SK-N-SH treated with all-trans-retinoic acid at 6 μM for 48 hours (cell line): ENCODE measurements around the gene ALPP.
"Not testable (repeated sequence)": the region's sequence is repeated elsewhere in the genome, so short reads cannot be mapped to it uniquely, and the experiment has no call there.

ENCODE experiments used
- ATAC-seq: fragments of 200-7000 bp; cut with Tn5 transposase; 3 replicates; pipeline ENCODE4 v1.9.1; 2020; ENCODE audit warnings: mild to moderate bottlenecking, moderate library complexity
- ARNTL ChIP-seq: fragments of 450-650 bp; formaldehyde crosslinking; IDR thresholded peaks from 2 replicates; pipeline ENCODE4 v1.5.0; 2020; ENCODE audit warnings: low read depth, mild to moderate bottlenecking, moderate library complexity, borderline replicate concordance
- BACH2 ChIP-seq: fragments of 250-450 bp; sonication (Bioruptor Pico); IDR thresholded peaks from 2 replicates; pipeline ENCODE4 v1.9.0; 2021; ENCODE audit warnings: mild to moderate bottlenecking, borderline replicate concordance
- CSDC2 ChIP-seq: fragments of 250-450 bp; sonication (Bioruptor Pico); IDR thresholded peaks from 2 replicates; pipeline ENCODE4 v1.5.0; 2020; ENCODE audit warnings: mild to moderate bottlenecking, moderate library complexity
- ESRRG ChIP-seq: fragments of 250-450 bp; sonication (Bioruptor Pico); IDR thresholded peaks from 2 replicates; pipeline ENCODE4 v1.6.1; 2021; ENCODE audit warnings: mild to moderate bottlenecking
- GLIS3 ChIP-seq: fragments of 250-450 bp; sonication (Bioruptor Pico); IDR thresholded peaks from 2 replicates; pipeline ENCODE4 v1.5.0; 2020; ENCODE audit warnings: mild to moderate bottlenecking, moderate library complexity
- PATZ1 ChIP-seq: fragments of 250-450 bp; sonication (Bioruptor Pico); IDR thresholded peaks from 2 replicates; pipeline ENCODE4 v1.8.0; 2020; ENCODE audit warnings: mild to moderate bottlenecking, moderate library complexity, borderline replicate concordance
- POU6F1 ChIP-seq: fragments of 250-450 bp; sonication (Bioruptor Pico); IDR thresholded peaks from 2 replicates; pipeline ENCODE4 v1.8.0; 2021; ENCODE audit warnings: low read depth, mild to moderate bottlenecking, moderate library complexity, borderline replicate concordance
- PPARA ChIP-seq: fragments of 250-450 bp; sonication (Bioruptor Pico); IDR thresholded peaks from 2 replicates; pipeline ENCODE4 v1.5.0; 2020; ENCODE audit warnings: mild to moderate bottlenecking, borderline replicate concordance
- RARB ChIP-seq: fragments of 250-450 bp; sonication (Bioruptor Pico); IDR thresholded peaks from 2 replicates; pipeline ENCODE4 v1.8.0; 2021; ENCODE audit warnings: mild to moderate bottlenecking, moderate library complexity
- TCF4 ChIP-seq: fragments of 250-450 bp; sonication (Bioruptor Pico); IDR thresholded peaks from 2 replicates; pipeline ENCODE4 v1.8.0; 2021; ENCODE audit warnings: mild to moderate bottlenecking, moderate library complexity, borderline replicate concordance
- TOX ChIP-seq: fragments of 250-450 bp; sonication (Bioruptor Pico); IDR thresholded peaks from 2 replicates; pipeline ENCODE4 v1.8.0; 2021; ENCODE audit warnings: mild to moderate bottlenecking, moderate library complexity, borderline replicate concordance
- ZFP3 ChIP-seq: fragments of 250-450 bp; sonication (Bioruptor Pico); IDR thresholded peaks from 2 replicates; pipeline ENCODE4 v1.5.0; 2020; ENCODE audit warnings: mild to moderate bottlenecking, moderate library complexity
- ZFP30 ChIP-seq: fragments of 450-650 bp; formaldehyde crosslinking; IDR thresholded peaks from 2 replicates; pipeline ENCODE4 v1.5.0; 2022; ENCODE audit warnings: mild to moderate bottlenecking, moderate library complexity
- TF ChIP-seq, protein P1 (sequence below): fragments of 250-450 bp; sonication (Bioruptor Pico); IDR thresholded peaks from 2 replicates; pipeline ENCODE4 v1.5.1; 2021; ENCODE audit warnings: mild to moderate bottlenecking, moderate library complexity
- TF ChIP-seq, protein P2 (sequence below): fragments of 250-450 bp; sonication (Bioruptor Pico); IDR thresholded peaks from 2 replicates; pipeline ENCODE4 v1.5.0; 2020; ENCODE audit warnings: mild to moderate bottlenecking, moderate library complexity

ALPP gene

DNA sequence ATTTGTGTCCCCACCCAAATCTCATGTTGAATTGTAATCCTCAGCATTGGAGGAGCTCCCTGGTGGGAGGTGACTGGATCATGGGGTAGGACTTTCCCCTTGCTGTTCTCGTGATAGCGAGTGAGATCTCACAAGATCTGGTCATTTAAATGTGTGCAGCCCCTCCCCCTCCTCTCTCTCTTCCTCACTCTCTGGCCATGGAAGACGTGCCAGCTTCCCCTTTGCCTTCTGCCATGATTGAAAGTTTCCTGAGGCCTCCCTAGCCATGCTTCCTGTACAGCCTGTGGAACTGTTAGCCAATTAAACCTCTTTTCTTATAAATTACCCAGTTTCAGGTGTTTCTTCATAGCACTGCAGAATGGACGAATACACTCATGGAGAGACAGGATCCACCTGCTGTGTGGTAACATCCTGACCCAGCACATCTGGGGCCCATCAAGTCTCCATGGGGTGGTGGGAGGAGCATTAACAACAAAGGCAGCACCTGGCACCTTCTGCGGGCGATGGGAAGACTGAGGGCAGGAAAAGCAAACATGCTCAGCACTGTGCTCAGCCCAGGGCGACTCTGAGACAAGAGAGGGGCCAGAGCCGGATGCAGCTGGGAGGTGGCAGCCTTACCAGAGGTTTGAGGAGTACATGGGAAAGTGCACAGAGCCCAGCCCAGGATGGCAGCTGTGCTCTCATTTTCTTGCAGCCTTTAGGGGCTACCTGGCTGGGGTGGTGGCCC, 16.2 kb upstream of the ALPP start (continued):
- TF ChIP-seq, protein P1, sequence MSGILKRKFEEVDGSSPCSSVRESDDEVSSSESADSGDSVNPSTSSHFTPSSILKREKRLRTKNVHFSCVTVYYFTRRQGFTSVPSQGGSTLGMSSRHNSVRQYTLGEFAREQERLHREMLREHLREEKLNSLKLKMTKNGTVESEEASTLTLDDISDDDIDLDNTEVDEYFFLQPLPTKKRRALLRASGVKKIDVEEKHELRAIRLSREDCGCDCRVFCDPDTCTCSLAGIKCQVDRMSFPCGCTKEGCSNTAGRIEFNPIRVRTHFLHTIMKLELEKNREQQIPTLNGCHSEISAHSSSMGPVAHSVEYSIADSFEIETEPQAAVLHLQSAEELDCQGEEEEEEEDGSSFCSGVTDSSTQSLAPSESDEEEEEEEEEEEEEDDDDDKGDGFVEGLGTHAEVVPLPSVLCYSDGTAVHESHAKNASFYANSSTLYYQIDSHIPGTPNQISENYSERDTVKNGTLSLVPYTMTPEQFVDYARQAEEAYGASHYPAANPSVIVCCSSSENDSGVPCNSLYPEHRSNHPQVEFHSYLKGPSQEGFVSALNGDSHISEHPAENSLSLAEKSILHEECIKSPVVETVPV (CRISPR knock-in tag): no peak
- TF ChIP-seq PATZ1 (CRISPR knock-in tag) (no peak), RARB (no peak), ZFP30 (CRISPR knock-in tag) (no peak), BACH2 (no peak)

- not testable (repeated sequence) for ATAC-seq
Measured at GRCh38 chr2:232363064-232363783, 15.3 kb upstream of the ALPP start.

- no peak for ATAC-seq
- no peak for TF ChIP-seq PATZ1 (CRISPR knock-in tag)
- no peak for TF ChIP-seq ARNTL
- no peak for TF ChIP-seq ZFP3 (CRISPR knock-in tag)
- TF ChIP-seq ESRRG: no peak
Measured at GRCh38 chr2:232363784-232364615, 14.6 kb upstream of the ALPP start.

- not testable (repeated sequence) for ATAC-seq
Measured at GRCh38 chr2:232364806-232365594, 13.6 kb upstream of the ALPP start.

DNA sequence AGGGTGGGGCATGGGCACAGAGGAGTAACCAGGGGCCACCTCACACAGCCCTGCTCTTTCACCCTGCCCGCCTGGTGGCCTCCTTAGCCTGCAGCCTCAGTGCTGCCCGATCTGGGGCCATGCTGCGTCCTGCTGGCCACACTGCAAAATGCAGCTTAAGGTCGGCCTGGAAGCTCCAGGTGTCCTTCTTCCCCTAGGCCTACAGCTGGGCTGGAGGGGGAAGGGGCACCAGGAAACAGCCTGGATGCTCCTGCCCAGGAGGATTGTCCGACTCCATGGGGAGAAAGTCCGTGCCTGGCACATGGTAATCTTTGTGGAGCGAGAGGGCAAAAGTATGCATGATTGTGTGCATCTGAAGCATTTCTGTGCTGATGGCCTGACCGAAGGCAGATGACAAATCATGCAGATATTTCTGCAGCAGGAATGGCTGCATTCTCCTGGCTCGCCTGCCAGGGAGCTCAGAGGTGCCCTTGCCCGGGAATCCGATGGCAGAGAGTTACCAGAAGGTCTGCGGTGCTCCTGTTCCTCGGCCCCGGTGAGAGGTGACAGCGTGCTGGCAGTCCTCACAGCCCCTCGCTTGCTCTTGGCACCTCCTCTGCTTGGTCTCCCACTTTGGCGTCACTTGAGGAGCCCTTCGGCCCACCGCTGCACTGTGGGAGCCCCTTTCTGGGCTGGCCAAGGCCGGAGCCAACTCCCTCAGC, 12.8 kb upstream of the ALPP start:
- ATAC-seq: peak; percentile 95

More for the DNA sequence above, 12.8 kb upstream of the ALPP start:
- TF ChIP-seq POU6F1 (CRISPR knock-in tag) (no peak), RARB (no peak), CSDC2 (CRISPR knock-in tag) (no peak), ARNTL (no peak), PATZ1 (CRISPR knock-in tag) (no peak), TCF4 (no peak), ZFP30 (CRISPR knock-in tag) (no peak), GLIS3 (no peak), TOX (CRISPR knock-in tag) (no peak), ZFP3 (CRISPR knock-in tag) (no peak), PPARA (CRISPR knock-in tag) (no peak), BACH2 (no peak)
- TF ChIP-seq, protein P2, sequence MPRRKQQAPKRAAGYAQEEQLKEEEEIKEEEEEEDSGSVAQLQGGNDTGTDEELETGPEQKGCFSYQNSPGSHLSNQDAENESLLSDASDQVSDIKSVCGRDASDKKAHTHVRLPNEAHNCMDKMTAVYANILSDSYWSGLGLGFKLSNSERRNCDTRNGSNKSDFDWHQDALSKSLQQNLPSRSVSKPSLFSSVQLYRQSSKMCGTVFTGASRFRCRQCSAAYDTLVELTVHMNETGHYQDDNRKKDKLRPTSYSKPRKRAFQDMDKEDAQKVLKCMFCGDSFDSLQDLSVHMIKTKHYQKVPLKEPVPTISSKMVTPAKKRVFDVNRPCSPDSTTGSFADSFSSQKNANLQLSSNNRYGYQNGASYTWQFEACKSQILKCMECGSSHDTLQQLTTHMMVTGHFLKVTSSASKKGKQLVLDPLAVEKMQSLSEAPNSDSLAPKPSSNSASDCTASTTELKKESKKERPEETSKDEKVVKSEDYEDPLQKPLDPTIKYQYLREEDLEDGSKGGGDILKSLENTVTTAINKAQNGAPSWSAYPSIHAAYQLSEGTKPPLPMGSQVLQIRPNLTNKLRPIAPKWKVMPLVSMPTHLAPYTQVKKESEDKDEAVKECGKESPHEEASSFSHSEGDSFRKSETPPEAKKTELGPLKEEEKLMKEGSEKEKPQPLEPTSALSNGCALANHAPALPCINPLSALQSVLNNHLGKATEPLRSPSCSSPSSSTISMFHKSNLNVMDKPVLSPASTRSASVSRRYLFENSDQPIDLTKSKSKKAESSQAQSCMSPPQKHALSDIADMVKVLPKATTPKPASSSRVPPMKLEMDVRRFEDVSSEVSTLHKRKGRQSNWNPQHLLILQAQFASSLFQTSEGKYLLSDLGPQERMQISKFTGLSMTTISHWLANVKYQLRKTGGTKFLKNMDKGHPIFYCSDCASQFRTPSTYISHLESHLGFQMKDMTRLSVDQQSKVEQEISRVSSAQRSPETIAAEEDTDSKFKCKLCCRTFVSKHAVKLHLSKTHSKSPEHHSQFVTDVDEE (CRISPR knock-in tag): no peak
- TF ChIP-seq, all 23 proteins: peak for 0
